Astrocyte (in vitro differentiated cells and primary cell): ENCODE measurements around the gene PDZD11. TPM values are rescaled to one million over a fixed set of nuclear protein-coding genes. Genes with fewer than 3 reads are reported as not detected.

ENCODE experiments used
- DNase-seq: peaks from one replicate; pipeline ENCODE4 v3.0.0-alpha.2; 2010; ENCODE audit warnings: low read depth
- FAIRE-seq: peaks from 2 replicates; lab custom pipeline; 2011; peaks lifted over from hg19 to GRCh38; lab: Jason Lieb, UNC
- H2AFZ ChIP-seq: 2 replicates; pipeline ENCODE4 v1.6.0; 2012; ENCODE audit warnings: low read depth, low read length, inconsistent platforms
- H3K27ac ChIP-seq: 2 replicates; pipeline ENCODE4 v1.5.1; 2011; ENCODE audit warnings: low read depth, low read length, inconsistent platforms
- H3K27me3 ChIP-seq: 2 replicates; pipeline ENCODE4 v1.6.0; 2011; ENCODE audit warnings: low read length, inconsistent platforms; ENCODE audit not compliant: insufficient read depth
- H3K36me3 ChIP-seq: 2 replicates; pipeline ENCODE4 v1.5.1; 2011; ENCODE audit warnings: low read length, inconsistent platforms; ENCODE audit not compliant: insufficient read depth
- H3K4me1 ChIP-seq: 2 replicates; pipeline ENCODE4 v1.5.1; 2011; ENCODE audit warnings: low read length, inconsistent platforms; ENCODE audit not compliant: insufficient read depth
- H3K4me2 ChIP-seq: 2 replicates; pipeline ENCODE4 v1.6.0; 2012; ENCODE audit warnings: low read length, inconsistent platforms
- H3K4me3 ChIP-seq: 2 replicates; pipeline ENCODE4 v1.5.1; 2011; ENCODE audit warnings: low read depth, mild to moderate bottlenecking, low read length, inconsistent platforms; ENCODE audit not compliant: insufficient read depth
- H3K79me2 ChIP-seq: 2 replicates; pipeline ENCODE4 v1.6.0; 2012; ENCODE audit warnings: mild to moderate bottlenecking, low read length, inconsistent platforms; ENCODE audit not compliant: insufficient read depth
- H3K9ac ChIP-seq: 2 replicates; pipeline ENCODE4 v1.6.0; 2012; ENCODE audit warnings: mild to moderate bottlenecking, low read length, inconsistent platforms
- H3K9me3 ChIP-seq: 2 replicates; pipeline ENCODE4 v1.5.1; 2012; ENCODE audit warnings: low read depth, mild to moderate bottlenecking, low read length, inconsistent platforms; ENCODE audit not compliant: insufficient read depth
- H4K20me1 ChIP-seq: 2 replicates; pipeline ENCODE4 v1.6.0; 2012; ENCODE audit warnings: low read length, inconsistent platforms; ENCODE audit not compliant: insufficient read depth
- H3K27ac Mint-ChIP-seq: one replicate; pipeline ENCODE4 v1.8.0; 2021; ENCODE audit warnings: mild to moderate bottlenecking, mixed read lengths; ENCODE audit not compliant: unreplicated experiment
- H3K27me3 Mint-ChIP-seq: one replicate; pipeline ENCODE4 v1.8.0; 2021; ENCODE audit warnings: low read depth, mixed read lengths; ENCODE audit not compliant: unreplicated experiment
- H3K36me3 Mint-ChIP-seq: one replicate; pipeline ENCODE4 v1.8.0; 2021; ENCODE audit warnings: low read depth, mixed read lengths; ENCODE audit not compliant: unreplicated experiment
- H3K4me1 Mint-ChIP-seq: one replicate; pipeline ENCODE4 v1.8.0; 2021; ENCODE audit warnings: low read depth, mixed read lengths; ENCODE audit not compliant: unreplicated experiment
- H3K4me3 Mint-ChIP-seq: one replicate; pipeline ENCODE4 v1.8.0; 2021; ENCODE audit warnings: mild to moderate bottlenecking, moderate library complexity, mixed read lengths; ENCODE audit not compliant: unreplicated experiment
- H3K9me3 Mint-ChIP-seq: one replicate; pipeline ENCODE4 v1.8.0; 2021; ENCODE audit warnings: mild to moderate bottlenecking, mixed read lengths; ENCODE audit not compliant: unreplicated experiment
- CTCF ChIP-seq: IDR thresholded peaks from 2 replicates; pipeline ENCODE4 v1.5.1; 2011; ENCODE audit warnings: low read depth, mild to moderate bottlenecking, inconsistent platforms, low read length, moderate library complexity; ENCODE audit not compliant: insufficient read depth
- EZH2 ChIP-seq: IDR thresholded peaks from 2 replicates; pipeline ENCODE4 v1.6.1; 2012; ENCODE audit warnings: mild to moderate bottlenecking, low read length, inconsistent platforms; ENCODE audit not compliant: insufficient read depth
- total RNA-seq: library from RNA; stranded (reverse); gene quantifications from 2 replicates; pipeline ENCODE4 v1.2.1, GENCODE V29; 2021

PDZD11 gene
- total RNA-seq, 1 donor from 2014 or later: 48.9 TPM

DNA sequence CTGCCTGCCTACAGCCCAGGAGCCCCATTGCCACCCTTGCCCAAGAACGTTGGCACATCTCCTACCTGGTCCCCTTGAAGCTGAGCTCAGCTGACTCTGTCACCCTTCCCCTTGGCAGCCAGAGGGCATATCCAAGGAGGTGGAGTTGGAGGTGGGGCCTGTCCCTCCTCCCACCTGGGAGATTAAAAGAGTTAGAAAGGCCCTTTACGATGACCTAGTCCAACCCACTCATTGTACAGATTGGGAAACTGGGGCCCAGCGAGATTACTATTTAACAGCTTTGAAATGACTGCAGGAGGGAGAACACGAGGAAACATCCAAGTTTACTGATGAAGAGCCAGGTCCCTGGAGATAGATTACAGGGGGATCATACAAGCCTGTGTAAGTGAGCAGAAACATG is 29.6 kb downstream of the PDZD11 start, which contains the start of gene P2RY4:
Gene P2RY4 (minus strand): TSS at position 101 of the 400 bp plus-strand sequence. CDS start 580 bp downstream, outside the sequence.
- H3K36me3 Mint-ChIP-seq: no peaks in the 10 kb centered on the region
- H3K27me3 ChIP-seq: no peaks in the 10 kb centered on the region
- no peaks in the 10 kb centered on the region for H4K20me1 ChIP-seq
- peaks cover under 1% of the 10 kb centered on the region for H3K4me1 Mint-ChIP-seq
- H3K27ac ChIP-seq: no peak within 1 kb of the TSS
- no peaks in the 10 kb centered on the region for H3K9me3 Mint-ChIP-seq
- no peak within 1 kb of the TSS for H3K4me3 Mint-ChIP-seq
- TF ChIP-seq CTCF (no peak), EZH2 (no peak)
- no peaks in the 10 kb centered on the region for H3K9me3 ChIP-seq
- H3K4me2 ChIP-seq: no peak within 1 kb of the TSS
- no peak within 1 kb of the TSS for H2AFZ ChIP-seq
- H3K9ac ChIP-seq: no peak within 1 kb of the TSS
- FAIRE-seq (no peak), DNase-seq (no peak)
- no peaks in the 10 kb centered on the region for H3K4me1 ChIP-seq
- H3K36me3 ChIP-seq: no peaks in the 10 kb centered on the region
- H3K27ac Mint-ChIP-seq: no peak within 1 kb of the TSS
- no peak within 1 kb of the TSS for H3K4me3 ChIP-seq
- H3K79me2 ChIP-seq: no peaks in the 10 kb centered on the region
- no peaks in the 10 kb centered on the region for H3K27me3 Mint-ChIP-seq

GRCh38 chrX:70257423-70258288 is 32.1 kb downstream of the PDZD11 start:
- H3K9me3 ChIP-seq: no peaks in the 10 kb centered on the region
- H3K4me2 ChIP-seq: no peak overlapping the region
- no peaks in the 10 kb centered on the region for H3K4me1 ChIP-seq
- no peak overlapping the region for H3K27ac ChIP-seq
- no peaks in the 10 kb centered on the region for H3K79me2 ChIP-seq
- H3K9ac ChIP-seq: no peak overlapping the region
- FAIRE-seq (peak; percentile 93), DNase-seq (no peak)
- no peaks in the 10 kb centered on the region for H3K27me3 ChIP-seq
- no peak overlapping the region for H2AFZ ChIP-seq
- TF ChIP-seq CTCF (no peak), EZH2 (no peak)
- H3K27ac Mint-ChIP-seq: no peak overlapping the region
- peaks cover 19% of the 10 kb centered on the region for H3K4me1 Mint-ChIP-seq
- no peaks in the 10 kb centered on the region for H3K36me3 Mint-ChIP-seq
- no peak overlapping the region for H3K4me3 Mint-ChIP-seq
- H3K4me3 ChIP-seq: no peak overlapping the region
- H3K27me3 Mint-ChIP-seq: no peaks in the 10 kb centered on the region
- H4K20me1 ChIP-seq: no peaks in the 10 kb centered on the region
- H3K9me3 Mint-ChIP-seq: no peaks in the 10 kb centered on the region
- H3K36me3 ChIP-seq: no peaks in the 10 kb centered on the region

- Histone ChIP-seq H3K27me3 (no peaks in the 10 kb centered on the region), H3K27ac (no peak overlapping the region), H2AFZ (no peak overlapping the region), H3K36me3 (no peaks in the 10 kb centered on the region), H3K4me2 (no peak overlapping the region), H3K4me3 (no peak overlapping the region), H3K9ac (no peak overlapping the region), H3K4me1 (no peaks in the 10 kb centered on the region), H3K79me2 (no peaks in the 10 kb centered on the region), H4K20me1 (no peaks in the 10 kb centered on the region), H3K9me3 (no peaks in the 10 kb centered on the region)
- TF ChIP-seq EZH2 (no peak), CTCF (no peak)
- no peaks in the 10 kb centered on the region for H3K27me3 Mint-ChIP-seq
- FAIRE-seq: peak; percentile 63
- peaks cover 19% of the 10 kb centered on the region for H3K4me1 Mint-ChIP-seq
- H3K27ac Mint-ChIP-seq: no peak overlapping the region
- no peak overlapping the region for H3K4me3 Mint-ChIP-seq
- no peaks in the 10 kb centered on the region for H3K36me3 Mint-ChIP-seq
- DNase-seq: no peak
- no peaks in the 10 kb centered on the region for H3K9me3 Mint-ChIP-seq
These were observed 34.3 kb downstream of the PDZD11 start for GRCh38 chrX:70255452-70255851.
